A549 (cell line): Measurements from ENCODE around the gene MAP3K9.

Source experiments
- BHLHE40 ChIP-seq: IDR thresholded peaks from 2 replicates; pipeline ENCODE4 v1.6.1; 2012; ENCODE audit warnings: low read depth, low read length, inconsistent platforms
- CEBPB ChIP-seq, 2 experiments: fragments of >200 bp in 1 of 2; sonication (Bioruptor Twin) in 1 of 2; formaldehyde crosslinking in 1 of 2; IDR thresholded peaks; 2 replicates each; pipeline ENCODE4 v1.6.1; 2012 to 2016
- CTCF ChIP-seq: fragments of >200 bp; sonication (Bioruptor Twin); formaldehyde crosslinking; IDR thresholded peaks from 3 replicates; pipeline ENCODE4 v1.5.1; 2016
- ELK1 ChIP-seq: fragments of 150-350 bp; IDR thresholded peaks from 2 replicates; pipeline ENCODE4 v1.6.1; 2014; ENCODE audit warnings: low read depth, mild to moderate bottlenecking, low read length
- EP300 ChIP-seq, 2 experiments: fragments of >200 bp; sonication (Bioruptor Twin); formaldehyde crosslinking; IDR thresholded peaks; 2 replicates in 1 of 2; 3 replicates in 1 of 2; pipeline ENCODE4 v1.6.1; 2016 to 2017
- JUNB ChIP-seq: fragments of >200 bp; sonication (Bioruptor Twin); formaldehyde crosslinking; IDR thresholded peaks from 2 replicates; pipeline ENCODE4 v1.6.1; 2016
- NR3C1 ChIP-seq: fragments of >200 bp; sonication (Bioruptor Twin); formaldehyde crosslinking; IDR thresholded peaks from 3 replicates; pipeline ENCODE4 v1.6.1; 2017
- POLR2A ChIP-seq: IDR thresholded peaks from 2 replicates; pipeline ENCODE4 v1.6.1; 2012; ENCODE audit warnings: mild to moderate bottlenecking, low read length
- POLR2AphosphoS2 ChIP-seq: conservative IDR thresholded peaks from 2 replicates; pipeline ENCODE4 v1.6.1; 2012; ENCODE audit warnings: low read length, improper control_type of control experiment, inconsistent platforms
- RAD21 ChIP-seq, 2 experiments: fragments of >200 bp in 1 of 2; sonication (Bioruptor Twin) in 1 of 2; formaldehyde crosslinking in 1 of 2; IDR thresholded peaks in 1 of 2; conservative IDR thresholded peaks in 1 of 2; 2 replicates in 1 of 2; 3 replicates in 1 of 2; pipeline ENCODE4 v1.6.1; 2012 to 2018; ENCODE audit warnings: inconsistent platforms in 1 of 2
- REST ChIP-seq: fragments of 200-600 bp; sonication (generic); IDR thresholded peaks from 2 replicates; pipeline ENCODE4 v1.6.1; 2016; ENCODE audit warnings: antibody characterized with exemption, mild to moderate bottlenecking, moderate library complexity
- SMC3 ChIP-seq: fragments of >200 bp; sonication (Bioruptor Twin); formaldehyde crosslinking; IDR thresholded peaks from 3 replicates; pipeline ENCODE4 v1.6.1; 2018; ENCODE audit warnings: inconsistent platforms
- ZSCAN20 ChIP-seq: fragments of 250-450 bp; sonication (Bioruptor Pico); IDR thresholded peaks from 2 replicates; pipeline ENCODE4 v1.8.0; 2022; ENCODE audit warnings: mild to moderate bottlenecking, moderate library complexity

- TF ChIP-seq POLR2A (no peak), CTCF (no peak), RAD21 (conservative IDR thresholded peaks at IDR 0.05 in 1 of 2, IDR thresholded peaks at IDR 0.05 in 1 of 2) (no peak), REST (no peak), EP300 (IDR thresholded peaks at IDR 0.05) (no peak), NR3C1 (no peak), BHLHE40 (no peak), CEBPB (IDR thresholded peaks at IDR 0.05) (no peak), POLR2AphosphoS2 (no peak), ZSCAN20 (CRISPR knock-in tag) (no peak), SMC3 (no peak), ELK1 (no peak), JUNB (no peak)
Observed at GRCh38 chr14:70827752-70828151, 18.4 kb upstream of the MAP3K9 start.
